B cell (primary cell): ENCODE data around the gene KCNJ10.

Experiments
- CTCF ChIP-seq: fragments of 200-600 bp; IDR thresholded peaks from one replicate; pipeline ENCODE4 v1.8.0; 2022; ENCODE audit warnings: antibody characterized with exemption, mild to moderate bottlenecking
- EZH2 ChIP-seq: IDR thresholded peaks from 2 replicates; pipeline ENCODE4 v1.6.1; 2012; ENCODE audit warnings: borderline replicate concordance, low read depth, mild to moderate bottlenecking, moderate library complexity, low read length; ENCODE audit not compliant: insufficient read depth, poor library complexity, severe bottlenecking

- TF ChIP-seq CTCF (no peak), EZH2 (no peak)
These were observed 76.0 kb downstream of the KCNJ10 start for GRCh38 chr1:159993911-159994310.
